Endothelial cell of umbilical vein (primary cell): ENCODE results near the gene DMRTC2. TPM values are rescaled to one million over a fixed set of nuclear protein-coding genes. Genes with fewer than 3 reads are reported as not detected.
A peak's percentile ranks its signal among the peaks of the same experiment; 100 is the strongest.
"Not testable (repeated sequence)": the region's sequence is repeated elsewhere in the genome, so short reads cannot be mapped to it uniquely, and the experiment has no call there.

ENCODE experiments used
- BruUV-seq: library from RNA; stranded (reverse); fragments of 400-500 nt; replicated peaks from 2 replicates; lab custom pipeline; 2021; lab: Mats Ljungman, UMichigan
- CTCF ChIA-PET: fragments of 300-600, 350-600 bp; sonication (Branson Sonifier 250); formaldehyde crosslinking; loops from one replicate; lab custom pipeline; 2021; ENCODE audit warnings: antibody characterized with exemption, inconsistent platforms; lab: Charles Lee
- POLR2A ChIA-PET: fragments of 300-600, 350-600 bp; sonication (Branson Sonifier 250); formaldehyde crosslinking; loops from one replicate; lab custom pipeline; 2021; ENCODE audit warnings: antibody characterized with exemption, inconsistent platforms; lab: Charles Lee
- DNase-seq: peaks from one replicate; pipeline ENCODE4 v3.0.0-alpha.2; 2011; ENCODE audit warnings: low read depth, low spot score
- FAIRE-seq: peaks from 2 replicates; lab custom pipeline; 2011; peaks lifted over from hg19 to GRCh38; lab: Jason Lieb, UNC
- H2AFZ ChIP-seq: 2 replicates; pipeline ENCODE4 v1.6.0; 2012; ENCODE audit warnings: low read depth, low read length, control low read depth, inconsistent platforms
- H3K27ac ChIP-seq: 2 replicates; pipeline ENCODE4 v1.5.1; 2011; ENCODE audit warnings: low read depth, mild to moderate bottlenecking, control low read depth, low read length, moderate library complexity; ENCODE audit not compliant: insufficient read depth
- H3K27me3 ChIP-seq, 2 experiments: 2 replicates each; pipeline versions ENCODE4 v1.6.0 to v1.6.1; 2011; ENCODE audit warnings: low read length in 2 of 2, mixed read lengths in 1 of 2; ENCODE audit not compliant: control insufficient read depth in 2 of 2, insufficient read depth in 2 of 2
- H3K36me3 ChIP-seq, 2 experiments: 2 replicates in 1 of 2; 3 replicates in 1 of 2; pipeline ENCODE4 v1.5.1; 2011; ENCODE audit warnings: low read length in 2 of 2, mild to moderate bottlenecking in 1 of 2, moderate library complexity in 1 of 2; ENCODE audit not compliant: control insufficient read depth in 2 of 2, insufficient read depth in 2 of 2; ENCODE audit errors: extremely low read depth in 1 of 2
- H3K4me1 ChIP-seq: 3 replicates; pipeline ENCODE4 v1.5.1; 2011; ENCODE audit warnings: mild to moderate bottlenecking, low read length; ENCODE audit not compliant: control insufficient read depth, insufficient read depth; ENCODE audit errors: extremely low read depth
- H3K4me2 ChIP-seq: 2 replicates; pipeline ENCODE4 v1.6.1; 2011; ENCODE audit warnings: low read length, control low read depth, mixed read lengths; ENCODE audit not compliant: insufficient read depth
- H3K4me3 ChIP-seq, 3 experiments: fragments of 200-600 bp in 1 of 3; sonication (generic), shearing (Covaris generic) in 1 of 3; replicated peaks in 1 of 3; 2 replicates each; pipeline ENCODE4 v1.5.1; 2011 to 2016; ENCODE audit warnings: control low read depth in 3 of 3, low read length in 3 of 3, mild to moderate bottlenecking in 2 of 3, inconsistent platforms in 1 of 3, low read depth in 1 of 3, moderate library complexity in 1 of 3; ENCODE audit not compliant: insufficient read depth in 1 of 3
- H3K79me2 ChIP-seq: 2 replicates; pipeline ENCODE4 v1.6.0; 2012; ENCODE audit warnings: low read length, inconsistent platforms; ENCODE audit not compliant: control insufficient read depth, insufficient read depth
- H3K9ac ChIP-seq: replicated peaks from 2 replicates; pipeline ENCODE3; 2011; ENCODE audit warnings: low read length, control low read depth; ENCODE audit not compliant: insufficient read depth; ENCODE audit errors: extremely low read depth
- H3K9me1 ChIP-seq: replicated peaks from 3 replicates; pipeline ENCODE4 v1.6.0; 2011; ENCODE audit warnings: mild to moderate bottlenecking, low read length; ENCODE audit not compliant: control insufficient read depth, insufficient read depth; ENCODE audit errors: extremely low read depth
- H3K9me3 ChIP-seq: replicated peaks from 2 replicates; pipeline ENCODE4 v1.5.1; 2012; ENCODE audit warnings: low read length, inconsistent platforms; ENCODE audit not compliant: control insufficient read depth, insufficient read depth
- H4K20me1 ChIP-seq: replicated peaks from 2 replicates; pipeline ENCODE3; 2011; ENCODE audit warnings: mild to moderate bottlenecking, low read length; ENCODE audit not compliant: control insufficient read depth, insufficient read depth; ENCODE audit errors: extremely low read depth
- CTCF ChIP-seq, 2 donors: IDR thresholded peaks; 1 replicate in 1 of 2; 2 replicates in 1 of 2; pipeline ENCODE4 v1.5.1; 2011; ENCODE audit warnings: low read length in 2 of 2, mild to moderate bottlenecking in 2 of 2, moderate library complexity in 2 of 2, control low read depth in 1 of 2, inconsistent platforms in 1 of 2, low read depth in 1 of 2; ENCODE audit not compliant: insufficient read depth in 1 of 2; ENCODE audit errors: extremely low read depth in 1 of 2
- FOS ChIP-seq: IDR thresholded peaks from 2 replicates; pipeline ENCODE4 v1.6.1; 2011; ENCODE audit warnings: mild to moderate bottlenecking, low read length, moderate library complexity, borderline replicate concordance; ENCODE audit not compliant: insufficient read depth
- GATA2 ChIP-seq: IDR thresholded peaks from 2 replicates; pipeline ENCODE4 v1.7.0; 2011; ENCODE audit warnings: low read depth, mild to moderate bottlenecking, moderate library complexity, mixed read lengths, low read length; ENCODE audit not compliant: insufficient read length, insufficient read depth
- POLR2A ChIP-seq: IDR thresholded peaks from 2 replicates; pipeline ENCODE4 v1.6.1; 2012; ENCODE audit warnings: low read depth, mild to moderate bottlenecking, control low read depth, low read length
- POLR2AphosphoS5 ChIP-seq: IDR thresholded peaks from 2 replicates; pipeline ENCODE4 v1.6.1; 2012; ENCODE audit warnings: low read depth, mild to moderate bottlenecking, control low read depth, low read length, moderate library complexity; ENCODE audit not compliant: insufficient read depth
- dilution Hi-C: fragments of 300-500 bp; cut with MboI; formaldehyde crosslinking; loops from one replicate; pipeline ENCODE4 v1.15.0; 2019; ENCODE audit warnings: low sequenced_read_pairs; ENCODE audit not compliant: extremely low pct_ligation_motif_present
- intact Hi-C: fragments of 100-400 bp; cut with micrococcal nuclease; formaldehyde crosslinking; loops from one replicate; pipeline ENCODE4 v1.10.0; 2022
- polyA plus RNA-seq, 4 experiments: library from polyadenylated mRNA; depleted of rRNA in 3 of 4; stranded (reverse) in 3 of 4; unstranded in 1 of 4; fragments of >200 nt; gene quantifications; 2 replicates each; pipeline versions ENCODE4 v1.2.1 to v1.2.3, GENCODE V29; 2011 to 2012; ENCODE audit warnings: missing spikeins in 1 of 4
- total RNA-seq: library from RNA; stranded (reverse); gene quantifications from 2 replicates; pipeline ENCODE4 v1.2.3, GENCODE V29; 2021

DMRTC2 gene
- total and polyA plus RNA-seq, 2 donors (not counting 3 experiments of a cell fraction or from before 2014, with no cell fraction given), result not detected

DNA sequence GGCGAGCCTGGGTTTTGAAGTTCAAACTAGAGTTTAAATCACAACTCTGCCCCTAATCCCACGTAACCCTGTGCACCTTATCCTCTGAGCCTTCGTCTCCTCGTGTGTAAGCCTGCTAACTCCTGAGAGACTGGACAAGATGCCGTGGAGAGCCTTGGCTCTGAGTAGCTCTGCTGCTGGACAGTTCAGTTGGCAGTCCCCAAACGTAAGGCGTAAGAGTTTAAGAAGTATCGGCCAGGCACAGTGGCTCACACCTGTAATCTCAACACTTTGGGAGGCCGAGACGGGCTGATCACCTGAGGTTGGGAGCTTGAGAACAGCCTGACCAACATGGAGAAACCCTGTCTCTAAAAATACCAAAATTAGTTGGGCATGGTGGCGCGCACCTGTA lies 27.5 kb downstream of the DMRTC2 start:
- CTCF ChIA-PET, result interaction anchor here (0.8 to 2.6 kb wide), 6 partner anchors 10 to 80 kb away, joined by 3 to 35 read pairs (median 13); partner anchors contain the start of genes ARHGEF1 and RPS19
- no peak for DNase-seq
- BruUV-seq, result TSS peak; percentile 36

DNA sequence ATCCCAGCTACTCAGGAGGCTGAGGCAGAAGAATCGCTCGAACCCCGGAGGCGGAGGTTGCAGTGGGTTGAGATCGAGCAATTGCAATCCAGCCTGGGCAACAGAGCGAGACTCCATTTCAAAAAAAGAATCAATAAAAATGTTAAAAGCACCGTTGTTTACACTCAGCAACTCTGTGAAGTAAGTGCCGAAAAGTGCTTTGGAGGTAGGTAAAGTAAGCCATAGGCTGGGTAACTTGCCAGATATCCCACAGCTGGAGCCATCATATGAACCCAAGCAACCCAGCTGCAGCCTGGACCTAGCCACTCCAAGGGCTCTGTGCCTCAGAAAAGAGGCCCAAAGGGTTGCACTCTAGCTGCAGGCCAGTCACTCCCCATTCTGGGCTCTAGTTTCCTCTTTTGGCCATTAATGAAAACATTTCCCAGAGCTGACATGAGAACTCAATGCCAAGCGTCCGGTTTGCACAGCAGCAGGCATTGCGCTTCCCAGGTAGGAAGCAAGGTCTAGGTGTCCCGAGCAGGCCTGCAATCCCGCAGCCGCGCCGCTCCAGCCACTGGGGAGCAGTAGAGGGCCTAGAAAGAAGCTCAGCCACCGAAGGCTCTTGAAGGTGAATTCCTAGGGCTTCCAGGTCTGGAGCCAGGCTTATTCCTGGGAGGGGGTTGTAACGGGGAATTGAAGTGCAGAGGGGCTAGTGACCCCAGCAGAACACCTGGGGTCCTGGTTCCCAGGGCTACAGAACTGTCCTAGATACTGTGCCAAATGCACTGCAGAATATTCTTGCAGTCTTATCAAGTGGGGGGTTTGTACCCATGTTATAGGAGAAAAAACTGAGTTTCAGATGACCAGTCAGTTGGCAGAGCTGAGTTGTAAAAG lies 28.2 kb downstream of the DMRTC2 start:
- TF ChIP-seq POLR2AphosphoS5 (peak; percentile 76), CTCF (IDR thresholded peaks at IDR 0.05; ENCODE audit: extremely low read depth in 1 of 2, insufficient read depth in 1 of 2, low read depth in 1 of 2, low read length in 2 of 2) (peak; percentile 65 to 85), GATA2 (no peak), FOS (no peak), POLR2A (peak; percentile 34)
- no peak overlapping the region for H3K4me3 ChIP-seq
- no peak overlapping the region for H3K4me2 ChIP-seq
- dilution Hi-C loops, result no loop called here
- H3K9me1 ChIP-seq, result no peaks in the 10 kb centered on the region
- DNase-seq, result peak; percentile 65
- H3K27ac ChIP-seq, result no peak overlapping the region
- CTCF ChIA-PET, result interaction anchor here (0.5 to 2.6 kb wide), 21 partner anchors 8 to 162 kb away, joined by 3 to 35 read pairs (median 4); partner anchors contain the start of genes ARHGEF1, ERFL, RABAC1 and RPS19
- no peaks in the 10 kb centered on the region for H3K4me1 ChIP-seq
- no peaks in the 10 kb centered on the region for H4K20me1 ChIP-seq
- intact Hi-C loops, result loop anchor here (1.0 to 2.0 kb wide), 3 partner anchors 62 to 86 kb away; partner anchors contain the start of gene RABAC1
- no peak overlapping the region for H2AFZ ChIP-seq
- FAIRE-seq, result peak; percentile 57
- H3K27me3 ChIP-seq, result no peaks in the 10 kb centered on the region
- H3K9me3 ChIP-seq, result no peaks in the 10 kb centered on the region
- peaks cover 10% of the 10 kb centered on the region for H3K79me2 ChIP-seq
- POLR2A ChIA-PET, result interaction anchor here (0.7 to 1.8 kb wide), 5 partner anchors 9 to 64 kb away, joined by 3 to 6 read pairs (median 4); partner anchors contain the start of gene RPS19
- no peak overlapping the region for H3K9ac ChIP-seq
- no TSS peak for BruUV-seq
- peaks cover 26 to 37% of the 10 kb centered on the region in 2 experiments for H3K36me3 ChIP-seq

More for the DNA sequence above, 27.5 kb downstream of the DMRTC2 start:
- peak; percentile 31 for FAIRE-seq
- Histone ChIP-seq H3K9me3 (no peaks in the 10 kb centered on the region), H3K4me1 (no peaks in the 10 kb centered on the region), H3K36me3 (peaks cover 26 to 39% of the 10 kb centered on the region in 2 experiments), H3K27ac (no peak overlapping the region), H3K9ac (no peak overlapping the region), H3K4me3 (no peak overlapping the region), H3K27me3 (no peaks in the 10 kb centered on the region), H2AFZ (no peak overlapping the region), H3K4me2 (no peak overlapping the region), H3K9me1 (no peaks in the 10 kb centered on the region), H4K20me1 (no peaks in the 10 kb centered on the region), H3K79me2 (peaks cover 16% of the 10 kb centered on the region)
- POLR2A ChIA-PET, result interaction anchor here (0.9 kb wide), 1 partner anchor 12 kb away, joined by 3 read pairs; the partner anchor contains the start of gene RPS19
- dilution Hi-C loops (no loop called here), intact Hi-C loops (loop anchor here (2.0 kb wide), 1 partner anchor 86 kb away; the partner anchor contains the start of gene RABAC1)
- TF ChIP-seq POLR2AphosphoS5 (no peak), POLR2A (peak; percentile 38)

DNA sequence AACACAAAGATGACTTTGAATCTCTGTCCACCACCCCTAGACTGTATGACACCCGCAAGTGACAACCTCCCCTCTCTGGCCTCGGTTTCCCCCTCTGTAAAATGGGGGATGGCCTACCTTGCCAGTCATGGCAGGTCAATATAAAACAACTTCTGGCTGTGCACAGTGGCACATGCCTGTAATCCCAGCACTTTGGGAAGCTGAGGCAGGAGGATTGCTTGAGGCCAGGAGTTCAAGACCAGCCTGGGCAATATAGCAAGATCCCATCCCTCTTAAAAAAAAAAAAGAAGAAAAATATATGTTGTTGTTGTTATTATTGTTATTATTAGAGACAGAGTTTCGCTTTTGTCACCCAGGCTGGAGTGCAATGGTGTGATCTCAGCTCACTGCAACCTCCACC lies 31.1 kb downstream of the DMRTC2 start:
- CTCF ChIA-PET, H3K4me3 ChIP-seq, H3K27ac ChIP-seq, intact Hi-C loops, H3K4me1 ChIP-seq, H3K9ac ChIP-seq, DNase-seq, FAIRE-seq, H3K27me3 ChIP-seq, H3K9me1 ChIP-seq, dilution Hi-C loops, H4K20me1 ChIP-seq, H3K4me2 ChIP-seq, H3K9me3 ChIP-seq, H2AFZ ChIP-seq, BruUV-seq, H3K79me2 ChIP-seq: not testable (repeated sequence)
- POLR2A ChIA-PET, result interaction anchor here (0.7 kb wide), 1 partner anchor 31 kb away, joined by 3 read pairs; no protein-coding TSS in a partner anchor
- peaks cover 2 to 10% of the 10 kb centered on the region in 2 experiments for H3K36me3 ChIP-seq
